ENCODE data around the gene GALNT2. TPM values are rescaled to one million over a fixed set of nuclear protein-coding genes. Genes with fewer than 3 reads are reported as not detected.

GALNT2 gene
- total RNA-seq, 1 donor from 2014 or later = 129 TPM

DNA sequence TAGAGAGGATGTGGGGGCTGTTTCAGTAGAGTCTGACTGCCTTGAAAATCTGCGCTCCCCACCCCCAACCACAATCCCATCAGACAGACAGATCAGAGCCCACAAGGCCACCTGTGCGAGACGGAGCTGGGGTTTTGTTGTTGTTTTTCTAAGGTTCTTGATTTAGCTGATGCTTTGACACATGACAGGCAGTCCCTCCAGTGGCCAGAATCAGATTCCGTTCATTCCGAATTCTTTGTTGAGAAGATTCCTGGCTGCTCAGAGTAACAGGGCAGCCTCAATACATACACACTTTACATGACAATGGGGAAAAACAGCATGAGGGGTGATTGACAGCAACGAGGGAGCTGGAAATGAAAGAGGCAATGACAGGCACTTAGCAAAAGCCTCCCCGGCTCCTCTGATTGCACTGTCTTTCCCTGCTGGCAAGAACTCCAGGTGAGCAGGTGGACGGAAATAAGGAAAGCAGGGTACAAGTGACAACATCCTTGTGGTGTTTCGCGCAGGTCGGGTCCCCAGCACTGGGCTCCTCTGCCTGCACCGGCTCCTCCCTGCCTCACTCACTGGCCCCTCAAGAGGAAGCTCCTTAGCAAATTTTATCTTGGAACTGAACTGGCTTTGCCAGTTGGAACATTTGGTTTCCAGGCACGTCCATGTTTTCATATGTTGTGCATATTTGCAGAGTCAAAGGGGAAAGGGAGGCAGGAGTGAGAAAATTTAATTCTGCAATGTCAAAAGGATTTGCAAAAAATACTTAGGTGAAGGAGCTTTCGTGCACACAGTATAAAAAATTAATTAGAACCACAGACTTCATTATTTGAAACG, 210.4 kb downstream of the GALNT2 start:
- H3K4me1 ChIP-seq = peaks cover 2 to 6% of the 10 kb centered on the region in 2 donors
- TF ChIP-seq, protein P1, sequence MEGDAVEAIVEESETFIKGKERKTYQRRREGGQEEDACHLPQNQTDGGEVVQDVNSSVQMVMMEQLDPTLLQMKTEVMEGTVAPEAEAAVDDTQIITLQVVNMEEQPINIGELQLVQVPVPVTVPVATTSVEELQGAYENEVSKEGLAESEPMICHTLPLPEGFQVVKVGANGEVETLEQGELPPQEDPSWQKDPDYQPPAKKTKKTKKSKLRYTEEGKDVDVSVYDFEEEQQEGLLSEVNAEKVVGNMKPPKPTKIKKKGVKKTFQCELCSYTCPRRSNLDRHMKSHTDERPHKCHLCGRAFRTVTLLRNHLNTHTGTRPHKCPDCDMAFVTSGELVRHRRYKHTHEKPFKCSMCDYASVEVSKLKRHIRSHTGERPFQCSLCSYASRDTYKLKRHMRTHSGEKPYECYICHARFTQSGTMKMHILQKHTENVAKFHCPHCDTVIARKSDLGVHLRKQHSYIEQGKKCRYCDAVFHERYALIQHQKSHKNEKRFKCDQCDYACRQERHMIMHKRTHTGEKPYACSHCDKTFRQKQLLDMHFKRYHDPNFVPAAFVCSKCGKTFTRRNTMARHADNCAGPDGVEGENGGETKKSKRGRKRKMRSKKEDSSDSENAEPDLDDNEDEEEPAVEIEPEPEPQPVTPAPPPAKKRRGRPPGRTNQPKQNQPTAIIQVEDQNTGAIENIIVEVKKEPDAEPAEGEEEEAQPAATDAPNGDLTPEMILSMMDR (IDR thresholded peaks at IDR 0.05) = no peak
- H3K27ac ChIP-seq = no peak overlapping the region
- no peaks in the 10 kb centered on the region for H3K27me3 ChIP-seq
- no peaks in the 10 kb centered on the region for H3K9me3 ChIP-seq
- H3K4me3 ChIP-seq = no peak overlapping the region
- peaks cover 50 to 55% of the 10 kb centered on the region in 2 donors for H3K36me3 ChIP-seq
- intact Hi-C loops (cut with DNase I) = no loop called here
- peak in 1 of 2 donors; percentile 37 for DNase-seq (ENCODE audit: low spot score in 2 of 2)

DNA sequence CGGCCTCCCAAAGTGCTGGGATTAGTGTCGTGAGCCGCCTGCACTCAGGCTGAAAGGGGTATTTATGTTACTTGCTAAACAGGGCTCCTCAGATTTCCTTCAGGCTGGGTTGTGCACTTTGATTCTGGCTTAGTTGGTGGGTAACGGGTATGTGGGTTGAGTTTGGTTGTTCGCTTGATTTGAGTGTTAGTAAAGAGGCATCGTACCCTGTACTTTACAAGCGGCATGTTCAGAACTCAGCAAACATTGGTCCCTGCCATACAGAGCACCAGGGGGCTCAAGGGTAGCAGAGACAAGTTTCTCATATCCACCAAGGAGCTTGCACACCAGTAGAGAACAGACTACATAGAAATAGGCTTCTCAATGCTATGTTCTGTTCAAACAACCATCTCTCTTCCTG, 211.3 kb downstream of the GALNT2 start:
- no peaks in the 10 kb centered on the region for H3K9me3 ChIP-seq
- peak in 1 of 2 donors; percentile 44 for DNase-seq (ENCODE audit: low spot score in 2 of 2)
- no peak overlapping the region for H3K27ac ChIP-seq
- no peak overlapping the region for H3K4me3 ChIP-seq
- TF ChIP-seq, protein P1 (IDR thresholded peaks at IDR 0.05) = no peak
- intact Hi-C loops (cut with DNase I) = no loop called here
- H3K4me1 ChIP-seq = peaks cover 2 to 6% of the 10 kb centered on the region in 2 donors
- no peaks in the 10 kb centered on the region for H3K27me3 ChIP-seq
- peaks cover 50 to 60% of the 10 kb centered on the region in 2 donors for H3K36me3 ChIP-seq

DNA sequence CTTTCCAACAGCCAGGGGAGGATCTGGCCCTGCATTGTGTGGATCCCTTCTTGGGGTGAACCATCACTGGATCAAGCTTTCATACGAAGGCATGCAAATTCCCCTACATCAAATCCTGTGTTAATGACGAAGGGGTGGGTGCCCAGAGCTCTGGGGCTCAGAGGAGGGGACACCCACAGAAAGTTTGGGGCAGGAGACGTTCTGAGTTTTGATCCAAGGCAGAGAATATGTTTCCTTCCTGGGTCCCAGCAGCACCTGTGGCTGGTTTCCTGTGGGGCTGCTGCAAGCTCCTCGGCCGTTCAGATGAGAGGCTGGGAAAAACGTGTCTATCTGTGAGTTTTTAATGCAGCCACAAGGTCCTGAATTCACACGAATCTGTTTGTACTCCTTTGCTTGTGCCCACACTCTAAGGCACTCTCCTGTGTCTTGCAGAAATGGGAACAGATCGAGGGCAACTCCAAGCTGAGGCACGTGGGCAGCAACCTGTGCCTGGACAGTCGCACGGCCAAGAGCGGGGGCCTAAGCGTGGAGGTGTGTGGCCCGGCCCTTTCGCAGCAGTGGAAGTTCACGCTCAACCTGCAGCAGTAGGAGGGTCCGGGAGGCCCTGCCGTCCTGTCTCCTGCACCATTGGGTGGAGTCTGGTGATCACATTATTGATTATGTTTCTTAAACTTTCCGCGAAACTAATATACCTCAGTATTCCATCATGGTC, 212.0 kb downstream of the GALNT2 start:
- Histone ChIP-seq H3K9me3 (no peaks in the 10 kb centered on the region), H3K4me1 (peaks cover 1 to 6% of the 10 kb centered on the region in 2 donors), H3K4me3 (no peak overlapping the region), H3K27me3 (no peaks in the 10 kb centered on the region), H3K27ac (no peak overlapping the region), H3K36me3 (peaks cover 50 to 64% of the 10 kb centered on the region in 2 donors)
- TF ChIP-seq, protein P1 (IDR thresholded peaks at IDR 0.05) = no peak
- intact Hi-C loops (cut with DNase I) = no loop called here
- DNase-seq (ENCODE audit: low spot score in 2 of 2) = peak in 1 of 2 donors; percentile 31

DNA sequence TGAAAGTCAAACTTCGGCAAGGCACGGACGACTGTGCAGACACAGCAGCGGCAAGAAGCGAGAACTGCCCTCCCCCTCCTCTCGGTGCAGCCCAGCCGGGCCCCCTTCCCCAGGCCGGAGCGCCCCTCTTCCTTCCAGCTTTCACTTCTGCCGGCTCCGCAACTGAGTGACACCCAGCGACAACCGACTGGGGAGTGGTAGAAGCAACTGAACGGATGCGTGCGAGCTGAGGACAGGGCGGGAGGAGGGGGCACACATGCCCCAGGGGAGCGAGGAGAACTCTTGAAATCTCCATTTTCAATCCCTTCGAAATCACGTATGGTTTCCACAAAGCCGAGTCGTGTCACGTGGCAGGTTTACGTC, 212.5 kb downstream of the GALNT2 start:
- Histone ChIP-seq H3K9me3 (no peaks in the 10 kb centered on the region), H3K36me3 (peaks cover 50 to 66% of the 10 kb centered on the region in 2 donors), H3K27me3 (no peaks in the 10 kb centered on the region), H3K27ac (no peak overlapping the region), H3K4me3 (no peak overlapping the region), H3K4me1 (peaks cover 0 to 3% of the 10 kb centered on the region in 2 donors)
- DNase-seq (ENCODE audit: low spot score in 2 of 2) = peak in 1 of 2 donors; percentile 52
- intact Hi-C loops (cut with DNase I) = no loop called here
- TF ChIP-seq, protein P1 (IDR thresholded peaks at IDR 0.05) = no peak

DNA sequence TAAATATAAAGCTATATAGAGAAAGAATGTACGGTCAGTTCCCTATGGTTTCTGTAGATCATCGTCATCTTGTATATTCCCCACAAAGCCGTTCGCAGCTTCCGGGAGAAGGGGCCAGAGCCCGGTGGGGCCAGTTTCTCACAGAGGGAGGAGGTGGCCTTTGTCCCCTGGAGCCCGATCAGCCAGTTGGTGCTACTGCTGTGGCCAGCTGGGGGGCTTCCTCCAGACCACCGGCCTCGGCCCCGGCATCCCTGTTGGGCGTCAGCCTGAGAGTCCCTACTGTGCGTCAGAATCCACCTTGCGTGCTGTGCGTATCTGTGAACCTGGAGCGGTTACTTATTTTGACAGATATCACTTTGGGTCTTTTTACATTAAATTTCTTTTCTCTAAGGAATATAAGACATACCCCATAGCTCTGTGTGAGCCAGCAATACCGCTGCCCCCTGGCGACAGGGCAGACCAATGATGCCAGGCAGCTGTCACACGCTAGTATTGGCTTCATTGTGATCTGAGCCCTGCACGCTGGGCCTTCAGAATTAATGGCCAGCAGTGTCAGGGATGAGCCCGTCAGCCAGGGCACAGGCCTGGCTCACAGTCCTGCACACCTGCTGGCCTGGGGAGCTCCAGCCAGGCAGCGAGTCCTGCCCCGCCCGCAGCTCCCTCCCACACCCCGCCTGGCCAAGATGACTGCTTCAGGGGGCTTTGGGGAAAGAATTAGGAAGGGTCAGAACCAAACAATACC, 213.2 kb downstream of the GALNT2 start:
- no peak overlapping the region for H3K27ac ChIP-seq
- H3K27me3 ChIP-seq = no peaks in the 10 kb centered on the region
- TF ChIP-seq, protein P1 (IDR thresholded peaks at IDR 0.05) = no peak
- no peak overlapping the region for H3K4me3 ChIP-seq
- H3K4me1 ChIP-seq = peaks cover 0 to 3% of the 10 kb centered on the region in 2 donors
- no peaks in the 10 kb centered on the region for H3K9me3 ChIP-seq
- intact Hi-C loops (cut with DNase I) = no loop called here
- H3K36me3 ChIP-seq = peaks cover 47 to 60% of the 10 kb centered on the region in 2 donors
- peak in 1 of 2 donors; percentile 52 for DNase-seq (ENCODE audit: low spot score in 2 of 2)
